GM19328 (cell line): Measurements from ENCODE around the gene MCM3AP.
A peak's percentile ranks its signal among the peaks of the same experiment; 100 is the strongest.
"Not testable (repeated sequence)": the region's sequence is repeated elsewhere in the genome, so short reads cannot be mapped to it uniquely, and the experiment has no call there.

Source experiments
- ATAC-seq: cut with Tn5 transposase; IDR thresholded peaks from one replicate; pipeline ENCODE4 v1.9.1; 2021; ENCODE audit warnings: mild to moderate bottlenecking, moderate library complexity; ENCODE audit not compliant: unreplicated experiment

The MCM3AP gene

GRCh38 chr21:46245213-46245915 is 40.0 kb downstream of the MCM3AP start:
- no peak for ATAC-seq

- no peak for ATAC-seq
These were observed 40.8 kb downstream of the MCM3AP start for GRCh38 chr21:46244602-46245001.

- ATAC-seq, result no peak
These were observed 41.5 kb downstream of the MCM3AP start for GRCh38 chr21:46243960-46244361.

GRCh38 chr21:46243325-46243724 is 42.1 kb downstream of the MCM3AP start:
- no peak for ATAC-seq

- ATAC-seq, result not testable (repeated sequence)
These were observed 43.8 kb downstream of the MCM3AP start for GRCh38 chr21:46241577-46241976.

- ATAC-seq, result no peak
These were observed 45.5 kb downstream of the MCM3AP start for GRCh38 chr21:46239817-46240325.

GRCh38 chr21:46237474-46237873 is 47.9 kb downstream of the MCM3AP start:
- no peak for ATAC-seq

- no peak for ATAC-seq
These were observed 50.9 kb downstream of the MCM3AP start for GRCh38 chr21:46234436-46234950.

- ATAC-seq, result no peak
These were observed 55.5 kb downstream of the MCM3AP start for GRCh38 chr21:46229923-46230260.

- no peak for ATAC-seq
These were observed 56.1 kb downstream of the MCM3AP start for GRCh38 chr21:46229133-46229922.

- peak; percentile 81 for ATAC-seq
These were observed 56.9 kb downstream of the MCM3AP start, which contains the start of gene LSS for GRCh38 chr21:46228345-46229051. Gene LSS (minus strand): TSS chr21:46228774. CDS start chr21:46228745, 29 bp downstream.

- no peak for ATAC-seq
These were observed 57.5 kb downstream of the MCM3AP start for GRCh38 chr21:46227811-46228344.

GRCh38 chr21:46226920-46227599 is 58.4 kb downstream of the MCM3AP start:
- no peak for ATAC-seq

GRCh38 chr21:46226146-46226545 is 59.3 kb downstream of the MCM3AP start:
- ATAC-seq, result no peak

- not testable (repeated sequence) for ATAC-seq
These were observed 61.8 kb downstream of the MCM3AP start for GRCh38 chr21:46223661-46224060.

- no peak for ATAC-seq
These were observed 62.2 kb downstream of the MCM3AP start for GRCh38 chr21:46223217-46223616.

GRCh38 chr21:46222436-46223116 is 62.8 kb downstream of the MCM3AP start:
- no peak for ATAC-seq

- ATAC-seq, result no peak
These were observed 63.6 kb downstream of the MCM3AP start for GRCh38 chr21:46221664-46222435.

GRCh38 chr21:46220847-46221246 is 64.6 kb downstream of the MCM3AP start:
- no peak for ATAC-seq
